Stomach (tissue), 4 donors: Measurements from ENCODE around the gene CPAMD8.

Experiments used
- CTCF ChIP-seq, 7 experiments: fragments of 450-650 bp in 4 of 7; fragments of 200-600 bp in 3 of 7; sonication (generic) in 3 of 7; IDR thresholded peaks; one replicate each; pipeline ENCODE4 v1.5.1; 2016 to 2019; ENCODE audit warnings: antibody characterized with exemption in 7 of 7, control low read depth in 2 of 7, mild to moderate bottlenecking in 1 of 7
- EP300 ChIP-seq: sonication (generic); formaldehyde crosslinking; IDR thresholded peaks from one replicate; pipeline ENCODE4 v1.6.1; 2017; ENCODE audit warnings: antibody characterized with exemption
- POLR2A ChIP-seq, 4 donors: fragments of 450-650 bp; IDR thresholded peaks; one replicate each; pipeline ENCODE4 v1.6.1; 2016; ENCODE audit warnings: antibody characterized with exemption in 4 of 4, control low read depth in 2 of 4, mild to moderate bottlenecking in 1 of 4, moderate library complexity in 1 of 4
- POLR2AphosphoS5 ChIP-seq, 3 donors: sonication (generic); formaldehyde crosslinking; IDR thresholded peaks; one replicate each; pipeline ENCODE4 v1.6.1; 2016; ENCODE audit warnings: antibody characterized with exemption in 3 of 3

GRCh38 chr19:17027535-17027975 lies 945 bp upstream of the CPAMD8 start:
- TF ChIP-seq CTCF (IDR thresholded peaks at IDR 0.05) (no peak), POLR2A (IDR thresholded peaks at IDR 0.05) (no peak), EP300 (no peak), POLR2AphosphoS5 (IDR thresholded peaks at IDR 0.05) (no peak)
